Activated gamma-delta T cell treated with Interleukin-2 at 50 U/mL for 16 hours (primary cell): Measurements from ENCODE around the gene SPN.
"Not testable (repeated sequence)": the region's sequence is repeated elsewhere in the genome, so short reads cannot be mapped to it uniquely, and the experiment has no call there.

Experiments used
- DNase-seq: peaks from one replicate; pipeline ENCODE4 v3.0.0-alpha.2; 2020

The SPN gene

DNA sequence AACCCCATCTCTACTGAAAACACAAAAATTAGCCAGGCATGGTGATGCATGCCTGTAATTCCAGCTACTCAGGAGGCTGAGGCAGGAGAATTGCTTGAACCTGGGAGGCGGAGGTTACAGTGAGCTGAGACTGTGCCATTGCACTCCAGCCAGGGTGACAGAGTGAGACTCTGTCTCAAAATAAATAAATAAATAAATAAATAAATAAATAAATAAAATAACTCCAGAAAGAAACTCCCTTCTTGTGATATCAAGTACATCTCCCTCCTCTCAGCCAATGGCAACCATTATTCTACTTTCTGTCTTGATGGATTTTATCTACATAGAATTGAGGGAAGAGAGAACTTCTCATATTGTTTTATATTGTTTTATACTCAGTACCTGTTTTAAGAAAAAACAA lies 44.1 kb downstream of the SPN start:
- not testable (repeated sequence) for DNase-seq

DNA sequence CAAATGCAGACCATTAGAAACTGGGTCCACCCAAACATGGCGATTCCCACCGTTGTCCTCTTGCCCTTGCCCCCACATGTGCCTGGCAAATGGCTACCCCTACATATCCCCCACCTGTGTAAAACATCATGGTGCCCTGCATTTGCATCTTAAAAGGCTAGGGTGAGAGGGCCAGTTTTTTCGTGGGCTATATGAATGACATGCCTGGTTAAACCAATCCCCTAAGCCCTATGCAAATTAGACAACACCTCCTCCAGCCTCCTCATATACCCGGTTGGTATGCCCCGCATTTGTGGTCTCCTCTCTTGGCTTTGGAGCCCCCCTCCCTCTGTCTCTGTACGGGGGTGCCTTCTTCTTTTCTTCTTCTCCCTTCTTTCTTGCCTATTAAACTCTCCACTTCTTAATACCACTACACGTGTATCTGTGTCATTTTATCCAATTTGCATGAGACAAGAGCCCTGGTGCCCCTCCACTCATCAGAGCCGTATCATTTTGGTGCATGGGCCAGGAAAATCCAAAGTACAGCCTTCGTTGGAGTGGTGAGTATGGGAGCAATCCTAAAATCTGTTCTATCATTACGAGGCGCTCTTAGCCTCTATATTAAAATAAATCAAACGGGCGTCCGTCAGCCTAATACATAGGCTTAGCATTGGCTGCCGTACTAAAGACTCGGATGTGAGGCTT lies 46.0 kb downstream of the SPN start:
- no peak for DNase-seq

- DNase-seq, result not testable (repeated sequence)
Measured at GRCh38 chr16:29709657-29710056, 46.6 kb downstream of the SPN start.

- peak; percentile 25 for DNase-seq
Measured at GRCh38 chr16:29710227-29711219, 47.5 kb downstream of the SPN start.

DNA sequence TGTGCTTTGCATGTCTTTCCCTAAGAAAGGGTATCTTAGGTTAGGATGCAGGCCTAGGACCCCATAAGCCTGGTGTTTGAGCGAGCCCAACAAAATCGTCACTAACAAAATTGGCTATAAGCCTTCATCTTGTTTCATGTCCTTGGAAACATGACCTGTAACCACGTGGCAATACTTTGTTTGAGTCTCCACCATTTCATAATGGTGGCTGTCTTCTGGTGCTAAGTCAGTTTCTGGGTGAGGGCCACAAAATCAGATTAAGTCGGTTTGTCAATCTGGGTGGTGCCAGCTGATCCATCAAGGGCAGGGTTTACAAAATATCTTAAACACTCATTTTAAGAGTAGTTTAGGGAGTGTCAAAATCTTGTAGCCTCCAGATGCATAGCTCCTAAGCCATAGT lies 49.8 kb downstream of the SPN start:
- no peak for DNase-seq

DNA sequence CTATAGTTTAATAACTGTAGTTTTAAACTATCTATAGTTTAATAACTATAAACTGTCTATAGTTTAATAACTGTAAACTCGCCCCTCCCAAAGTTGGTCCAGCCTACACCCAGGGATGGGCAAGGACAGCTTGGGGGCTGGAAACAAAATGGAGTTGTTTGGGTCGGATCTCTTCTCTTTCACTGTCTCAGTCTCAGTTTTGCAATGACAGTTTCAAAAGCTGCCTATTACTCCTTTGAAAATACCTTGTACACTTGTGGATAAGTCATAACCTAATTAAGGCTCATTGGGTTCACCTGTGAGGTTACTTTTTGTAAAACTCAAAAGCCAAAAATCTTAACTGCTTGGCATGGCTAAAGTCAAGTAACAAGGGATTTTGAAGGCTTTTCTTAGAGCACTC lies 51.3 kb downstream of the SPN start:
- no peak for DNase-seq

GRCh38 chr16:29714972-29715371 lies 51.9 kb downstream of the SPN start:
- no peak for DNase-seq

GRCh38 chr16:29717113-29717512 lies 54.1 kb downstream of the SPN start:
- no peak for DNase-seq

GRCh38 chr16:29719063-29719462 lies 56.0 kb downstream of the SPN start:
- DNase-seq, result no peak
